HG02798 (cell line): ENCODE measurements around the gene ZNF157.
"Not testable (repeated sequence)": the region's sequence is repeated elsewhere in the genome, so short reads cannot be mapped to it uniquely, and the experiment has no call there.

Source experiments
- ATAC-seq: cut with Tn5 transposase; IDR thresholded peaks from one replicate; pipeline ENCODE4 v1.9.1; 2021; ENCODE audit warnings: mild to moderate bottlenecking; ENCODE audit not compliant: unreplicated experiment, poor library complexity

Gene ZNF157

GRCh38 chrX:47370278-47370677 lies at the start of gene ZNF157:
Gene ZNF157, plus strand, starts transcription at chrX:47370578. Its CDS starts 91 bp downstream, at chrX:47370669.
- ATAC-seq, result no peak

GRCh38 chrX:47321386-47321785 lies 49.0 kb upstream of the ZNF157 start:
- ATAC-seq, result no peak

GRCh38 chrX:47321823-47322371 lies 48.5 kb upstream of the ZNF157 start:
- ATAC-seq, result no peak

GRCh38 chrX:47327902-47328301 lies 42.5 kb upstream of the ZNF157 start:
- no peak for ATAC-seq

GRCh38 chrX:47332729-47333128 lies 37.6 kb upstream of the ZNF157 start:
- ATAC-seq, result not testable (repeated sequence)

- no peak for ATAC-seq
Observed at GRCh38 chrX:47351706-47352105, 18.7 kb upstream of the ZNF157 start.

- ATAC-seq, result no peak
Observed at GRCh38 chrX:47358387-47359065, 11.9 kb upstream of the ZNF157 start.

GRCh38 chrX:47360423-47361179 lies 9.8 kb upstream of the ZNF157 start:
- ATAC-seq, result no peak

- ATAC-seq, result peak; percentile 90
Observed at GRCh38 chrX:47361538-47362511, 8.6 kb upstream of the ZNF157 start.

- ATAC-seq, result peak; percentile 29
Observed at GRCh38 chrX:47366041-47366722, 4.2 kb upstream of the ZNF157 start.

- no peak for ATAC-seq
Observed at GRCh38 chrX:47373198-47373597, 2.8 kb downstream of the ZNF157 start.

GRCh38 chrX:47380268-47380667 lies 9.9 kb downstream of the ZNF157 start:
- no peak for ATAC-seq

- ATAC-seq, result not testable (repeated sequence)
Observed at GRCh38 chrX:47380837-47381236, 10.5 kb downstream of the ZNF157 start.

- ATAC-seq, result no peak
Observed at GRCh38 chrX:47384502-47384901, 14.1 kb downstream of the ZNF157 start.

GRCh38 chrX:47390780-47391179 lies 20.4 kb downstream of the ZNF157 start:
- no peak for ATAC-seq

GRCh38 chrX:47413179-47413594 lies 42.8 kb downstream of the ZNF157 start:
- no peak for ATAC-seq

- no peak for ATAC-seq
Observed at GRCh38 chrX:47420265-47420664, 49.9 kb downstream of the ZNF157 start.

GRCh38 chrX:47420962-47421361 lies 50.6 kb downstream of the ZNF157 start:
- ATAC-seq, result no peak

GRCh38 chrX:47422444-47422843 lies 52.1 kb downstream of the ZNF157 start:
- ATAC-seq, result no peak

- no peak for ATAC-seq
Observed at GRCh38 chrX:47430925-47431324, 60.5 kb downstream of the ZNF157 start.
